GM12878 (cell line): ENCODE measurements around the gene ANKRD11. TPM values are rescaled to one million over a fixed set of nuclear protein-coding genes. Genes with fewer than 3 reads are reported as not detected.
A peak's percentile ranks its signal among the peaks of the same experiment; 100 is the strongest.

Experiments
- HDAC2 ChIP-seq: fragments of 200-600 bp; sonication (generic); IDR thresholded peaks from 2 replicates; pipeline ENCODE4 v1.6.1; 2017
- IKZF1 ChIP-seq: fragments of 450-650 bp; conservative IDR thresholded peaks from 2 replicates; pipeline ENCODE4 v1.6.1; 2017; ENCODE audit warnings: antibody characterized with exemption, mild to moderate bottlenecking
- IKZF2 ChIP-seq, 2 experiments: fragments of 450-650 bp; IDR thresholded peaks; 2 replicates each; pipeline ENCODE4 v1.6.1; 2017; ENCODE audit warnings: mild to moderate bottlenecking in 2 of 2, moderate library complexity in 2 of 2
- KDM1A ChIP-seq: fragments of 200-600 bp; sonication (generic); IDR thresholded peaks from 2 replicates; pipeline ENCODE4 v1.6.1; 2016; ENCODE audit warnings: borderline replicate concordance
- PAX8 ChIP-seq: fragments of 450-650 bp; IDR thresholded peaks from 2 replicates; pipeline ENCODE4 v1.6.1; 2017; ENCODE audit warnings: mild to moderate bottlenecking, moderate library complexity
- PKNOX1 ChIP-seq: fragments of 450-650 bp; IDR thresholded peaks from 2 replicates; pipeline ENCODE4 v1.6.1; 2016; ENCODE audit warnings: mild to moderate bottlenecking
- SMAD1 ChIP-seq: fragments of 450-650 bp; IDR thresholded peaks from 2 replicates; pipeline ENCODE4 v1.6.1; 2018; ENCODE audit warnings: mild to moderate bottlenecking, low read depth; ENCODE audit not compliant: partially characterized antibody
- SMAD5 ChIP-seq: IDR thresholded peaks from 2 replicates; pipeline ENCODE4 v1.6.1; 2016; ENCODE audit warnings: antibody characterized with exemption, low read depth
- ZBTB40 ChIP-seq: fragments of 450-650 bp; IDR thresholded peaks from 2 replicates; pipeline ENCODE4 v1.6.1; 2016; ENCODE audit warnings: mild to moderate bottlenecking, moderate library complexity, borderline replicate concordance
- ZNF274 ChIP-seq: IDR thresholded peaks from one replicate; pipeline ENCODE4 v1.8.0; 2011; ENCODE audit not compliant: insufficient read length, insufficient read depth
- ZSCAN29 ChIP-seq: fragments of 450-650 bp; IDR thresholded peaks from 2 replicates; pipeline ENCODE4 v1.6.1; 2017; ENCODE audit warnings: mild to moderate bottlenecking, moderate library complexity
- polyA plus RNA-seq, 11 experiments: library from polyadenylated mRNA; depleted of rRNA in 4 of 11; unstranded in 6 of 11; stranded (reverse) in 5 of 11; fragments of >200 nt; fragmentation: Nextera tagmentation in 4 of 11; fragmentation: Illumina TruSeq in 1 of 11; extraction: Ambion mirVana in 4 of 11; extraction: Trizol in 1 of 11; gene quantifications; 1 replicate in 1 of 11; 2 replicates in 10 of 11; pipeline versions ENCODE4 v1.2.1 to v1.2.3, GENCODE V29; 2011 to 2016; ENCODE audit warnings: inconsistent platforms in 2 of 11, missing spikeins in 2 of 11, low read depth in 1 of 11
- total RNA-seq, 4 experiments: library from RNA; depleted of rRNA in 3 of 4; stranded (reverse); fragments of >200 nt in 3 of 4; fragmentation: Illumina TruSeq in 1 of 4; extraction: Trizol in 1 of 4; gene quantifications; 2 replicates each; pipeline versions ENCODE4 v1.2.1 to v1.2.3, GENCODE V29; 2013 to 2021
- TF ChIP-seq, protein P1 (sequence below): IDR thresholded peaks from 2 replicates; pipeline ENCODE4 v1.6.1; 2012; ENCODE audit warnings: mild to moderate bottlenecking, low read depth, low read length
- TF ChIP-seq, protein P2 (sequence below): IDR thresholded peaks from 2 replicates; pipeline ENCODE4 v1.6.1; 2011; ENCODE audit warnings: borderline replicate concordance, low read depth, mild to moderate bottlenecking, moderate library complexity, low read length; ENCODE audit not compliant: insufficient read depth, poor library complexity, severe bottlenecking
- TF ChIP-seq, protein P3 (sequence below): fragments of 450-650 bp; IDR thresholded peaks from 2 replicates; pipeline ENCODE4 v1.6.1; 2017; ENCODE audit warnings: mild to moderate bottlenecking, moderate library complexity

The ANKRD11 gene
- total and polyA plus RNA-seq, 10 of the 15 experiments (the other 5 are each of a cell fraction or from before 2014, with no cell fraction given): 5.1 to 103 (median 27.4) TPM

DNA sequence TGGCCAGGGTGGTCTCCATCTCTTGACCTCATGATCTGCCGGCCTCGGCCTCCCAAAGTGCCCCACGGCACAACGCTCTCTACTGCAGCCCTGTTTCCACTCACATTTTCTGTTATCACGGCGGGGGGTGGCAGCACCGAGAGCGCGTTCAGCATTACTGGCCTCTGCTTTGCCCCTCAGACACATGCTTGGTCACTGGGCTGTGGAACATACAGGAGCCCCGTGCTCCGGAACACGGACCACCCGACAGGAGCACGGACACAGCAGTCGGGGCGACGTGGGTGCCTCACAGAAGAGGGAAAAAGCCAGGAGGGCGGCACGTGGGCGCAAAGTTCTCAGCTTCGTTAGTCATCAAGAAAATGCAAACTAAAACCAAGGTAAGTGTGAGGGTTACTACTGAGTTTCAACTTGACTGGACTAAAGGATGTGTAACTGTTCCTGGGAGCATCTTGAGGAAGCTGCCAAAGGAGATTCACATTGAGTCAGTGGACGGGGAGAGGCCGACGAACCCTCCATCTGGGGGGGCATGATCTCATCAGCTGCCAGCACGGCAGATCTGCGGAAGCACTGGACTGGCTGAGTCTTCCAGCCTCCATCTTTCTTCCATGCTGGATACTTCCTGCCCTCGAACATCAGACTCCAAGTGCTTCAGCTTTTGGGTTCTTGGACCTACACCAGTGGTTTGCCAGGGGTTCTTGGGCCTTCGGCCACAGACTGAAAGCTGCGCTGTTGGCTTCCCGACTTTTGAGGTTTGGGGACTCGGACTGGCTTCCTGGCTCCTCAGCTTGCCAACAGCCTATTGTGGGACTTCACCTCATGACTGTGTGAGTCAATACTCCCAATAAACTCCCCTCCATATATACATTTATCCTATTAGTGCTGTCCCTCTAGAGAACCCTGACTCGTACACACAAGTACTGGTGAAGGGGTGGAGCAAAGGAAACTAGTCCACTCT lies 166.0 kb downstream of the ANKRD11 start (continued):
- no peak for TF ChIP-seq ZBTB40
- no peak for TF ChIP-seq PAX8
- TF ChIP-seq, protein P1, sequence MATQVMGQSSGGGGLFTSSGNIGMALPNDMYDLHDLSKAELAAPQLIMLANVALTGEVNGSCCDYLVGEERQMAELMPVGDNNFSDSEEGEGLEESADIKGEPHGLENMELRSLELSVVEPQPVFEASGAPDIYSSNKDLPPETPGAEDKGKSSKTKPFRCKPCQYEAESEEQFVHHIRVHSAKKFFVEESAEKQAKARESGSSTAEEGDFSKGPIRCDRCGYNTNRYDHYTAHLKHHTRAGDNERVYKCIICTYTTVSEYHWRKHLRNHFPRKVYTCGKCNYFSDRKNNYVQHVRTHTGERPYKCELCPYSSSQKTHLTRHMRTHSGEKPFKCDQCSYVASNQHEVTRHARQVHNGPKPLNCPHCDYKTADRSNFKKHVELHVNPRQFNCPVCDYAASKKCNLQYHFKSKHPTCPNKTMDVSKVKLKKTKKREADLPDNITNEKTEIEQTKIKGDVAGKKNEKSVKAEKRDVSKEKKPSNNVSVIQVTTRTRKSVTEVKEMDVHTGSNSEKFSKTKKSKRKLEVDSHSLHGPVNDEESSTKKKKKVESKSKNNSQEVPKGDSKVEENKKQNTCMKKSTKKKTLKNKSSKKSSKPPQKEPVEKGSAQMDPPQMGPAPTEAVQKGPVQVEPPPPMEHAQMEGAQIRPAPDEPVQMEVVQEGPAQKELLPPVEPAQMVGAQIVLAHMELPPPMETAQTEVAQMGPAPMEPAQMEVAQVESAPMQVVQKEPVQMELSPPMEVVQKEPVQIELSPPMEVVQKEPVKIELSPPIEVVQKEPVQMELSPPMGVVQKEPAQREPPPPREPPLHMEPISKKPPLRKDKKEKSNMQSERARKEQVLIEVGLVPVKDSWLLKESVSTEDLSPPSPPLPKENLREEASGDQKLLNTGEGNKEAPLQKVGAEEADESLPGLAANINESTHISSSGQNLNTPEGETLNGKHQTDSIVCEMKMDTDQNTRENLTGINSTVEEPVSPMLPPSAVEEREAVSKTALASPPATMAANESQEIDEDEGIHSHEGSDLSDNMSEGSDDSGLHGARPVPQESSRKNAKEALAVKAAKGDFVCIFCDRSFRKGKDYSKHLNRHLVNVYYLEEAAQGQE: no peak
- no peak for TF ChIP-seq SMAD1
- no peak for TF ChIP-seq ZSCAN29
- no peak; the same call in 1 of the 2 replicates for TF ChIP-seq PKNOX1
- TF ChIP-seq, protein P2, sequence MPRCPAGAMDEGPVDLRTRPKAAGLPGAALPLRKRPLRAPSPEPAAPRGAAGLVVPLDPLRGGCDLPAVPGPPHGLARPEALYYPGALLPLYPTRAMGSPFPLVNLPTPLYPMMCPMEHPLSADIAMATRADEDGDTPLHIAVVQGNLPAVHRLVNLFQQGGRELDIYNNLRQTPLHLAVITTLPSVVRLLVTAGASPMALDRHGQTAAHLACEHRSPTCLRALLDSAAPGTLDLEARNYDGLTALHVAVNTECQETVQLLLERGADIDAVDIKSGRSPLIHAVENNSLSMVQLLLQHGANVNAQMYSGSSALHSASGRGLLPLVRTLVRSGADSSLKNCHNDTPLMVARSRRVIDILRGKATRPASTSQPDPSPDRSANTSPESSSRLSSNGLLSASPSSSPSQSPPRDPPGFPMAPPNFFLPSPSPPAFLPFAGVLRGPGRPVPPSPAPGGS: peak; percentile 61
- TF ChIP-seq ZNF274: no peak
- TF ChIP-seq IKZF1: peak; percentile 98
- TF ChIP-seq HDAC2: no peak
- TF ChIP-seq, protein P3, sequence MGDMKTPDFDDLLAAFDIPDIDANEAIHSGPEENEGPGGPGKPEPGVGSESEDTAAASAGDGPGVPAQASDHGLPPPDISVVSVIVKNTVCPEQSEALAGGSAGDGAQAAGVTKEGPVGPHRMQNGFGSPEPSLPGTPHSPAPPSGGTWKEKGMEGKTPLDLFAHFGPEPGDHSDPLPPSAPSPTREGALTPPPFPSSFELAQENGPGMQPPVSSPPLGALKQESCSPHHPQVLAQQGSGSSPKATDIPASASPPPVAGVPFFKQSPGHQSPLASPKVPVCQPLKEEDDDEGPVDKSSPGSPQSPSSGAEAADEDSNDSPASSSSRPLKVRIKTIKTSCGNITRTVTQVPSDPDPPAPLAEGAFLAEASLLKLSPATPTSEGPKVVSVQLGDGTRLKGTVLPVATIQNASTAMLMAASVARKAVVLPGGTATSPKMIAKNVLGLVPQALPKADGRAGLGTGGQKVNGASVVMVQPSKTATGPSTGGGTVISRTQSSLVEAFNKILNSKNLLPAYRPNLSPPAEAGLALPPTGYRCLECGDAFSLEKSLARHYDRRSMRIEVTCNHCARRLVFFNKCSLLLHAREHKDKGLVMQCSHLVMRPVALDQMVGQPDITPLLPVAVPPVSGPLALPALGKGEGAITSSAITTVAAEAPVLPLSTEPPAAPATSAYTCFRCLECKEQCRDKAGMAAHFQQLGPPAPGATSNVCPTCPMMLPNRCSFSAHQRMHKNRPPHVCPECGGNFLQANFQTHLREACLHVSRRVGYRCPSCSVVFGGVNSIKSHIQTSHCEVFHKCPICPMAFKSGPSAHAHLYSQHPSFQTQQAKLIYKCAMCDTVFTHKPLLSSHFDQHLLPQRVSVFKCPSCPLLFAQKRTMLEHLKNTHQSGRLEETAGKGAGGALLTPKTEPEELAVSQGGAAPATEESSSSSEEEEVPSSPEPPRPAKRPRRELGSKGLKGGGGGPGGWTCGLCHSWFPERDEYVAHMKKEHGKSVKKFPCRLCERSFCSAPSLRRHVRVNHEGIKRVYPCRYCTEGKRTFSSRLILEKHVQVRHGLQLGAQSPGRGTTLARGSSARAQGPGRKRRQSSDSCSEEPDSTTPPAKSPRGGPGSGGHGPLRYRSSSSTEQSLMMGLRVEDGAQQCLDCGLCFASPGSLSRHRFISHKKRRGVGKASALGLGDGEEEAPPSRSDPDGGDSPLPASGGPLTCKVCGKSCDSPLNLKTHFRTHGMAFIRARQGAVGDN: peak; percentile 82
- TF ChIP-seq SMAD5: no peak
- no peak for TF ChIP-seq KDM1A
- TF ChIP-seq IKZF2 (IDR thresholded peaks at IDR 0.05): peak; percentile 96 to 98
